WTC11 (cell line): Measurements from ENCODE around the gene VIPAS39.

ENCODE experiments used
- CBFB ChIP-seq: sonication (generic); formaldehyde crosslinking; IDR thresholded peaks from 2 replicates; pipeline ENCODE4 v1.8.1; 2022; ENCODE audit warnings: mild to moderate bottlenecking, low read depth, missing genetic modification reagents
- SP1 ChIP-seq: sonication (generic); formaldehyde crosslinking; conservative IDR thresholded peaks from 2 replicates; pipeline ENCODE4 v1.8.1; 2022; ENCODE audit warnings: missing genetic modification reagents
- TEAD1 ChIP-seq: sonication (generic); formaldehyde crosslinking; IDR thresholded peaks from 2 replicates; pipeline ENCODE4 v1.8.0; 2022; ENCODE audit warnings: mild to moderate bottlenecking, missing genetic modification reagents
- TF ChIP-seq, protein P1 (sequence below): fragments of 250-450 bp; sonication (Bioruptor Pico); IDR thresholded peaks from 2 replicates; pipeline ENCODE4 v1.9.0; 2021; ENCODE audit warnings: mild to moderate bottlenecking

DNA sequence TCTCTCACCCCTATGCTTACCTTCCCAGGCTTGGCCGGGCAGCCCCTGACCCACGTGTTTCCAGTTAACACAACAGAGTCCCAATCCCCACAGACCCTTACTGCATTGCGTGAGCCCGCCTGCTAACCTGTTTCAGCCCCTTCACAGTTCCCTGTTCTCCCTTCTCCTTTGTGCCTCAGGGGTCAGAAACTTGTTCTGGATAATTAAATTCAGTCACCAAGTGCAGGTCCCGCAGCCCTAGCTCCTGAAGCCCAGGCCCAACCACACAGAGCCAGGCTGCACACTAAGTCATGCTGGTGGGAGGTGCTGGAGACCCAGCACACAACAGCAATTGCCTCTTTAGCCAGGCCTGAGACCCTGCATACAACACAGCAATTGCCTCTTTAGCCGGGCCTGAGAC is 31.6 kb upstream of the VIPAS39 start:
- TF ChIP-seq SP1 (CRISPR knock-in tag) (no peak), CBFB (CRISPR knock-in tag) (no peak), TEAD1 (no peak)
- TF ChIP-seq, protein P1, sequence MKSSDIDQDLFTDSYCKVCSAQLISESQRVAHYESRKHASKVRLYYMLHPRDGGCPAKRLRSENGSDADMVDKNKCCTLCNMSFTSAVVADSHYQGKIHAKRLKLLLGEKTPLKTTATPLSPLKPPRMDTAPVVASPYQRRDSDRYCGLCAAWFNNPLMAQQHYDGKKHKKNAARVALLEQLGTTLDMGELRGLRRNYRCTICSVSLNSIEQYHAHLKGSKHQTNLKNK (CRISPR knock-in tag): no peak
